Endothelial cell of umbilical vein (primary cell): ENCODE data around the gene MEGF11. TPM values are rescaled to one million over a fixed set of nuclear protein-coding genes. Genes with fewer than 3 reads are reported as not detected.

Experiments used
- BruUV-seq: library from RNA; stranded (reverse); fragments of 400-500 nt; replicated peaks from 2 replicates; lab custom pipeline; 2021; lab: Mats Ljungman, UMichigan
- CTCF ChIA-PET: fragments of 300-600, 350-600 bp; sonication (Branson Sonifier 250); formaldehyde crosslinking; loops from one replicate; lab custom pipeline; 2021; ENCODE audit warnings: antibody characterized with exemption, inconsistent platforms; lab: Charles Lee
- POLR2A ChIA-PET: fragments of 300-600, 350-600 bp; sonication (Branson Sonifier 250); formaldehyde crosslinking; loops from one replicate; lab custom pipeline; 2021; ENCODE audit warnings: antibody characterized with exemption, inconsistent platforms; lab: Charles Lee
- DNase-seq: peaks from one replicate; pipeline ENCODE4 v3.0.0-alpha.2; 2011; ENCODE audit warnings: low read depth, low spot score
- FAIRE-seq: peaks from 2 replicates; lab custom pipeline; 2011; peaks lifted over from hg19 to GRCh38; lab: Jason Lieb, UNC
- H2AFZ ChIP-seq: 2 replicates; pipeline ENCODE4 v1.6.0; 2012; ENCODE audit warnings: low read depth, low read length, control low read depth, inconsistent platforms
- H3K27ac ChIP-seq: 2 replicates; pipeline ENCODE4 v1.5.1; 2011; ENCODE audit warnings: low read depth, mild to moderate bottlenecking, control low read depth, low read length, moderate library complexity; ENCODE audit not compliant: insufficient read depth
- H3K27me3 ChIP-seq, 2 experiments: 2 replicates each; pipeline versions ENCODE4 v1.6.0 to v1.6.1; 2011; ENCODE audit warnings: low read length in 2 of 2, mixed read lengths in 1 of 2; ENCODE audit not compliant: control insufficient read depth in 2 of 2, insufficient read depth in 2 of 2
- H3K36me3 ChIP-seq, 2 experiments: 2 replicates in 1 of 2; 3 replicates in 1 of 2; pipeline ENCODE4 v1.5.1; 2011; ENCODE audit warnings: low read length in 2 of 2, mild to moderate bottlenecking in 1 of 2, moderate library complexity in 1 of 2; ENCODE audit not compliant: control insufficient read depth in 2 of 2, insufficient read depth in 2 of 2; ENCODE audit errors: extremely low read depth in 1 of 2
- H3K4me1 ChIP-seq: 3 replicates; pipeline ENCODE4 v1.5.1; 2011; ENCODE audit warnings: mild to moderate bottlenecking, low read length; ENCODE audit not compliant: control insufficient read depth, insufficient read depth; ENCODE audit errors: extremely low read depth
- H3K4me2 ChIP-seq: 2 replicates; pipeline ENCODE4 v1.6.1; 2011; ENCODE audit warnings: low read length, control low read depth, mixed read lengths; ENCODE audit not compliant: insufficient read depth
- H3K4me3 ChIP-seq, 3 experiments: fragments of 200-600 bp in 1 of 3; sonication (generic), shearing (Covaris generic) in 1 of 3; replicated peaks in 1 of 3; 2 replicates each; pipeline ENCODE4 v1.5.1; 2011 to 2016; ENCODE audit warnings: control low read depth in 3 of 3, low read length in 3 of 3, mild to moderate bottlenecking in 2 of 3, inconsistent platforms in 1 of 3, low read depth in 1 of 3, moderate library complexity in 1 of 3; ENCODE audit not compliant: insufficient read depth in 1 of 3
- H3K79me2 ChIP-seq: 2 replicates; pipeline ENCODE4 v1.6.0; 2012; ENCODE audit warnings: low read length, inconsistent platforms; ENCODE audit not compliant: control insufficient read depth, insufficient read depth
- H3K9ac ChIP-seq: replicated peaks from 2 replicates; pipeline ENCODE3; 2011; ENCODE audit warnings: low read length, control low read depth; ENCODE audit not compliant: insufficient read depth; ENCODE audit errors: extremely low read depth
- H3K9me1 ChIP-seq: replicated peaks from 3 replicates; pipeline ENCODE4 v1.6.0; 2011; ENCODE audit warnings: mild to moderate bottlenecking, low read length; ENCODE audit not compliant: control insufficient read depth, insufficient read depth; ENCODE audit errors: extremely low read depth
- H3K9me3 ChIP-seq: replicated peaks from 2 replicates; pipeline ENCODE4 v1.5.1; 2012; ENCODE audit warnings: low read length, inconsistent platforms; ENCODE audit not compliant: control insufficient read depth, insufficient read depth
- H4K20me1 ChIP-seq: replicated peaks from 2 replicates; pipeline ENCODE3; 2011; ENCODE audit warnings: mild to moderate bottlenecking, low read length; ENCODE audit not compliant: control insufficient read depth, insufficient read depth; ENCODE audit errors: extremely low read depth
- EZH2 ChIP-seq: IDR thresholded peaks from 2 replicates; pipeline ENCODE4 v1.6.1; 2012; ENCODE audit warnings: borderline replicate concordance, low read depth, mild to moderate bottlenecking, moderate library complexity, low read length, inconsistent platforms; ENCODE audit not compliant: severe bottlenecking
- FOS ChIP-seq: IDR thresholded peaks from 2 replicates; pipeline ENCODE4 v1.6.1; 2011; ENCODE audit warnings: mild to moderate bottlenecking, low read length, moderate library complexity, borderline replicate concordance; ENCODE audit not compliant: insufficient read depth
- GATA2 ChIP-seq: IDR thresholded peaks from 2 replicates; pipeline ENCODE4 v1.7.0; 2011; ENCODE audit warnings: low read depth, mild to moderate bottlenecking, moderate library complexity, mixed read lengths, low read length; ENCODE audit not compliant: insufficient read length, insufficient read depth
- JUN ChIP-seq: IDR thresholded peaks from 2 replicates; pipeline ENCODE4 v1.6.1; 2011; ENCODE audit warnings: borderline replicate concordance, low read depth; ENCODE audit not compliant: insufficient read length, insufficient read depth
- MYC ChIP-seq: IDR thresholded peaks from one replicate; pipeline ENCODE4 v1.6.1; 2011; ENCODE audit warnings: mild to moderate bottlenecking, low read depth, low read length
- POLR2A ChIP-seq: IDR thresholded peaks from 2 replicates; pipeline ENCODE4 v1.6.1; 2012; ENCODE audit warnings: low read depth, mild to moderate bottlenecking, control low read depth, low read length
- POLR2AphosphoS5 ChIP-seq: IDR thresholded peaks from 2 replicates; pipeline ENCODE4 v1.6.1; 2012; ENCODE audit warnings: low read depth, mild to moderate bottlenecking, control low read depth, low read length, moderate library complexity; ENCODE audit not compliant: insufficient read depth
- dilution Hi-C: fragments of 300-500 bp; cut with MboI; formaldehyde crosslinking; loops from one replicate; pipeline ENCODE4 v1.15.0; 2019; ENCODE audit warnings: low sequenced_read_pairs; ENCODE audit not compliant: extremely low pct_ligation_motif_present
- intact Hi-C: fragments of 100-400 bp; cut with micrococcal nuclease; formaldehyde crosslinking; loops from one replicate; pipeline ENCODE4 v1.10.0; 2022
- polyA plus RNA-seq, 4 experiments: library from polyadenylated mRNA; depleted of rRNA in 3 of 4; stranded (reverse) in 3 of 4; unstranded in 1 of 4; fragments of >200 nt; gene quantifications; 2 replicates each; pipeline versions ENCODE4 v1.2.1 to v1.2.3, GENCODE V29; 2011 to 2012; ENCODE audit warnings: missing spikeins in 1 of 4
- total RNA-seq: library from RNA; stranded (reverse); gene quantifications from 2 replicates; pipeline ENCODE4 v1.2.3, GENCODE V29; 2021
- TF ChIP-seq, protein P1 (sequence below): IDR thresholded peaks from 2 replicates; pipeline ENCODE4 v1.6.1; 2011; ENCODE audit not compliant: insufficient read depth, insufficient read length
- TF ChIP-seq, protein P2 (sequence below), 2 donors: IDR thresholded peaks; 1 replicate in 1 of 2; 2 replicates in 1 of 2; pipeline ENCODE4 v1.5.1; 2011; ENCODE audit warnings: low read length in 2 of 2, mild to moderate bottlenecking in 2 of 2, moderate library complexity in 2 of 2, control low read depth in 1 of 2, inconsistent platforms in 1 of 2, low read depth in 1 of 2; ENCODE audit not compliant: insufficient read depth in 1 of 2; ENCODE audit errors: extremely low read depth in 1 of 2

Gene MEGF11
- total and polyA plus RNA-seq, 2 donors (not counting 3 experiments of a cell fraction or from before 2014, with no cell fraction given) = not detected

DNA sequence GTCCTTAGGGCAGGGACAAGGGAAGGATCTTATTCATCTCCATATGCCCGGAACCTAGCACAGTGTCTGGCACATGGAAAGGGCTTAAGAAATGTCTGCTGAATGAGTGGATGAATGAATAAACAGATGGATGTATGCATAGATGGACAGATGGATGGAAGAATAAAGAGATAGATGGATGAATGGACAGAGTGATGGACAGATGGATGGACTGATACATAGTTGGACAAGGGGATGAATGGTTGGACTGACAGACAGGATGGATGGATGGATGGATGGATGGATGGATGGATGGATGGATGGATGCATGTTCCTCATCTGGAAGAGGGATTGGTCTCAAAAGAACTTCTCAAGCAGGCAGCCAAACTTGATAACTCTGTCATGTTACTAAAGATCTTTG, 177.6 kb downstream of the MEGF11 start:
- no peak for DNase-seq
- no TSS peak for BruUV-seq
- intact Hi-C loops = no loop called here
- no peaks in the 10 kb centered on the region for H3K4me1 ChIP-seq
- H3K9ac ChIP-seq = no peak overlapping the region
- no peaks in the 10 kb centered on the region for H3K79me2 ChIP-seq
- no peak overlapping the region for H3K4me2 ChIP-seq
- ChIA-PET CTCF (no interaction called here), POLR2A (no interaction called here)
- no peak overlapping the region for H3K27ac ChIP-seq
- no peaks in the 10 kb centered on the region for H3K9me3 ChIP-seq
- dilution Hi-C loops = no loop called here
- H3K9me1 ChIP-seq = no peaks in the 10 kb centered on the region
- H3K36me3 ChIP-seq = no peaks in the 10 kb centered on the region
- H3K4me3 ChIP-seq = no peak overlapping the region
- H4K20me1 ChIP-seq = no peaks in the 10 kb centered on the region
- H3K27me3 ChIP-seq = peaks cover 0 to 2% of the 10 kb centered on the region in 2 experiments
- FAIRE-seq = no peak
- no peak overlapping the region for H2AFZ ChIP-seq
- TF ChIP-seq MYC = no peak
- no peak for TF ChIP-seq GATA2
- TF ChIP-seq, protein P1, sequence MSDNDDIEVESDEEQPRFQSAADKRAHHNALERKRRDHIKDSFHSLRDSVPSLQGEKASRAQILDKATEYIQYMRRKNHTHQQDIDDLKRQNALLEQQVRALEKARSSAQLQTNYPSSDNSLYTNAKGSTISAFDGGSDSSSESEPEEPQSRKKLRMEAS = no peak
- TF ChIP-seq EZH2 = no peak
- TF ChIP-seq JUN = no peak
- no peak for TF ChIP-seq POLR2AphosphoS5
- TF ChIP-seq, protein P2, sequence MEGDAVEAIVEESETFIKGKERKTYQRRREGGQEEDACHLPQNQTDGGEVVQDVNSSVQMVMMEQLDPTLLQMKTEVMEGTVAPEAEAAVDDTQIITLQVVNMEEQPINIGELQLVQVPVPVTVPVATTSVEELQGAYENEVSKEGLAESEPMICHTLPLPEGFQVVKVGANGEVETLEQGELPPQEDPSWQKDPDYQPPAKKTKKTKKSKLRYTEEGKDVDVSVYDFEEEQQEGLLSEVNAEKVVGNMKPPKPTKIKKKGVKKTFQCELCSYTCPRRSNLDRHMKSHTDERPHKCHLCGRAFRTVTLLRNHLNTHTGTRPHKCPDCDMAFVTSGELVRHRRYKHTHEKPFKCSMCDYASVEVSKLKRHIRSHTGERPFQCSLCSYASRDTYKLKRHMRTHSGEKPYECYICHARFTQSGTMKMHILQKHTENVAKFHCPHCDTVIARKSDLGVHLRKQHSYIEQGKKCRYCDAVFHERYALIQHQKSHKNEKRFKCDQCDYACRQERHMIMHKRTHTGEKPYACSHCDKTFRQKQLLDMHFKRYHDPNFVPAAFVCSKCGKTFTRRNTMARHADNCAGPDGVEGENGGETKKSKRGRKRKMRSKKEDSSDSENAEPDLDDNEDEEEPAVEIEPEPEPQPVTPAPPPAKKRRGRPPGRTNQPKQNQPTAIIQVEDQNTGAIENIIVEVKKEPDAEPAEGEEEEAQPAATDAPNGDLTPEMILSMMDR (IDR thresholded peaks at IDR 0.05; ENCODE audit: extremely low read depth in 1 of 2, insufficient read depth in 1 of 2, low read depth in 1 of 2, low read length in 2 of 2) = no peak
- TF ChIP-seq POLR2A = no peak
- no peak for TF ChIP-seq FOS
